ENCODE data around the gene HYAL2.
A peak's percentile ranks its signal among the peaks of the same experiment; 100 is the strongest.

The HYAL2 gene

GRCh38 chr3:50350527-50351322 is 28.2 kb upstream of the HYAL2 start, which contains the start of the genes CYB561D2 and NPRL2:
Gene CYB561D2 (plus strand): TSS chr3:50350862. CDS start chr3:50351434, 572 bp downstream.
Gene NPRL2 (minus strand): TSS chr3:50350775. CDS start chr3:50350652, 123 bp downstream.
- peak; percentile 93 for DNase-seq

DNA sequence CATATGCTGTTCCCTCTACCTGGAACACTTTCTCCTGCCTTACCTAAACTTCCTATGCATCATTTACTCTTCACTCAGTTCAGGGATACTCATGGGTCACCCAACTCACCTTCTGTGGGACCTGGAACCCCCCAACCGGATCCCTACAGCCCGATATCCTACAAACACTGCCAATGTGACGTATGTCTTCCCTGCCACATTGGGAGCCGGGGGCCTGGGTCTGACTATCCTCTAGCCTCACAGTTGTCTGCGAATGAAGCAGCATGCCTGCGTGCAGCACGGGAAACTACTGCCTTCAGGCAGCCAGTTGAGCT is 27.6 kb upstream of the HYAL2 start:
- DNase-seq = no peak

GRCh38 chr3:50347187-50347813 is 24.8 kb upstream of the HYAL2 start:
- peak; percentile 29 for DNase-seq

- no peak for DNase-seq
These were observed 23.2 kb upstream of the HYAL2 start, which contains the start of gene ZMYND10 for GRCh38 chr3:50345586-50346234. Gene ZMYND10 (minus strand): TSS chr3:50345732. CDS start chr3:50345579, 153 bp downstream.

GRCh38 chr3:50345008-50345407 is 22.5 kb upstream of the HYAL2 start:
- no peak for DNase-seq

DNA sequence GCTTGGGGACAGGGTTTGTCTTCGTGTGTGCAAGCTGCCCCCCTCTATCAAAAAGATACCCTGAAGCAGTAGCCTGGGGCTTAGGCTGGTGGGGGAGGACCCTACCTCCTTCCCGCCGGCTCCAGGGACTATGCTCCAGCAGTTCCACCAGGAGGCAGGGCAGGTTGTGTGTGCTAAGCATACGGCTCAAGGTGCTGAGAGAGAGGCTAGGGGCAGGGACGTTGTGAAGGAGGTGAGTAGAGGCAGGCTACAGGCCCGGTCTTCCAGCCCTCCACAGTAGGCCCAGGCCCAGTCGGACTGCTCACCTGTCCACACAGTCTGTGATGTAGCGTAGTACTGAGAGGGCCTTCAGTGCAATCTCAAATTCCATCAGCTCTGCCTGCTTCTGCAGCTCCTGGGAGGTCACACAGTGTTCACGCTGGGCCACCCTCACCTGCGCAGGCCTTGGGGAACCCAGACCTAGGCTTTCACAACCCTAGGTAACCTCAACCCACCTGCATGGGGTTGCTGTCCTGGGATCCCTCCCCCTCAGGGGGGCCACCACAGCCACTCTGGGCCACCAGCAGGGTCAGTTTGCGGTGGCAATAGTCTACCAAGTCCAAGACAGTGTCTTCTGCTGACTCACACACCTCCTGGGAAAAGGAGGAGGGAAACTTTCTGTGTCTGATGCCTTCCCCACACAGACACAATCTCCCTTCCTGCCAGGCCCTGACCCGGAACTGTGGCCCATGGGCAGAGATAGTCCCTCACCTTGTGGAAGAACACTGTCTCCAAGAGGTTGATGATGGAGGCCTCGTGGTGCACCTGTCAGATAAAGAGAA is 20.5 kb upstream of the HYAL2 start:
- no peak for DNase-seq

GRCh38 chr3:50341996-50342650 is 19.6 kb upstream of the HYAL2 start:
- no peak for DNase-seq

DNA sequence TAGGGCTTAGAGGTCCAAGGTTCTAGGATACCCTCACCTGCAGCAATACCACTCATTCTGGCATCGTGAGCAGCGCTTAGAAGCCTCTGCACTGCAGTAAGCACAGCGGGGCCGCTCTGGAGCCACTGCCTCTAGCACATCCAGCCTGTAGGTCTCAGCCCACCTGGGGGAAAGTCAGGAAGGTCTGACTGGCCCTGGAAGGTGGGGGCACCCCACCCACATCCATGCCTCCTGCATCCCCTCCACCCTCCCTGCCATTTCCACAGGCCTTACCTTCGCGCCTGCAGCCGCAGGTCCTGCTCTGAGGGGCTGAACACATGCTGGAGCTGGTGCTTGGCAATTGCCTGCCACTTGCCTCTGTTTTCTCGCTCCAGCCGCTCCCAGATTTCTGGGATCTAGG is 19.0 kb upstream of the HYAL2 start:
- DNase-seq = no peak

DNA sequence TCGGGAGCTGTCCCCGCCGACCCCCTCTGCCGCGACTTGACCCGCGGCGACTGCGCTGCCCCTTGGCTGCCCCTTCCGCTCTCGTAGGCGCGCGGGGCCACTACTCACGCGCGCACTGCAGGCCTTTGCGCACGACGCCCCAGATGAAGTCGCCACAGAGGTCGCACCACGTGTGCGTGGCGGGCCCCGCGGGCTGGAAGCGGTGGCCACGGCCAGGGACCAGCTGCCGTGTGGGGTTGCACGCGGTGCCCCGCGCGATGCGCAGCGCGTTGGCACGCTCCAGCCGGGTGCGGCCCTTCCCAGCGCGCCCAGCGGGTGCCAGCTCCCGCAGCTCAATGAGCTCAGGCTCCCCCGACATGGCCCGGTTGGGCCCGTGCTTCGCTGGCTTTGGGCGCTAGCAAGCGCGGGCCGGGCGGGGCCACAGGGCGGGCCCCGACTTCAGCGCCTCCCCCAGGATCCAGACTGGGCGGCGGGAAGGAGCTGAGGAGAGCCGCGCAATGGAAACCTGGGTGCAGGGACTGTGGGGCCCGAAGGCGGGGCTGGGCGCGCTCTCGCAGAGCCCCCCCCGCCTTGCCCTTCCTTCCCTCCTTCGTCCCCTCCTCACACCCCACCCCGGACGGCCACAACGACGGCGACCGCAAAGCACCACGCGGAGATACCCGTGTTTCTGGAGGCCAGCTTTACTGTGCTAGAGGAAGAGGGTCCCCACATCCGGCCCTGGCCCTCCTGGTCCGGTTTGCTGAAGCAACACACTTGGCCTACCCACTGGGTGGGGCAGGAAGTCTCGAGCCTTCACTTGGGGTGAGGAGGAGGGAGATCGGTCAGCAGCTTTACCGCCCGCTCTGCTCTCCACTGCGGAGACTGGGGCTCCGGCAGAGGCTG is 18.1 kb upstream of the HYAL2 start, which contains the start of gene RASSF1:
TSS of gene RASSF1 (minus strand) at position 389 of the 882 bp plus-strand sequence. CDS start at position 358, 31 bp downstream.
- DNase-seq = peak; percentile 85

GRCh38 chr3:50340147-50340447 is 17.6 kb upstream of the HYAL2 start:
- no peak for DNase-seq

DNA sequence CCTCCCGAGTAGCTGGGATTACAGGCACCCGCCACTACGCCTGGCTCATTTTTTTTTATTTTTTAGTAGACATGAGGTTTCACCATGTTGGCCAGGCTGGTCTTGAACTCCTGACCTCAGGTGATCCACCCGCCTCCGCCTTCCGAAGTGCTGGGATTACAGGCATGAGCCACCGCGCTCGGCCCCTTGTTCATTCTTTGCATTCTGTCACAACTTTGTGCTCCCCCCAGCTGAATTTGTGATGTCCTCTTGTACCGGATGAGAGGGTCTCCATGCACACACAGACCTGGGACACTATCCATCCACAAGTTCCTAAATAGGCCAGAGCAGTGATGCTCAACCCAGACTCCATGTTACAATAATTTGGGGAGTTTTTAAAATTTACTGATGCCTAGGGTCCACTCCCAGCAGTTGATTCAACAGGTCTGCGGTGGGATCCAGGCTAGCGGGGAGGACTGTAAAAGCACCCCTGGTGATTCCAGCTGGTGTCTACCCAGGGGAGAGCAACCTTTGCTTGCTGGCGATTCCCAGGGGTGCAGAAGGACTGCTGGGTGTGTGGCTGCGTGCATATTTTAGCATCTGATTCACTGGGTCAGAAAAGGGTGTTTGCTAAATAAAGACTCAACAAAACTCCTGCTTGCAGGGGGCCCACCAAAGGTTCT is 17.1 kb upstream of the HYAL2 start:
- DNase-seq = no peak

GRCh38 chr3:50338965-50339364 is 16.4 kb upstream of the HYAL2 start:
- no peak for DNase-seq

DNA sequence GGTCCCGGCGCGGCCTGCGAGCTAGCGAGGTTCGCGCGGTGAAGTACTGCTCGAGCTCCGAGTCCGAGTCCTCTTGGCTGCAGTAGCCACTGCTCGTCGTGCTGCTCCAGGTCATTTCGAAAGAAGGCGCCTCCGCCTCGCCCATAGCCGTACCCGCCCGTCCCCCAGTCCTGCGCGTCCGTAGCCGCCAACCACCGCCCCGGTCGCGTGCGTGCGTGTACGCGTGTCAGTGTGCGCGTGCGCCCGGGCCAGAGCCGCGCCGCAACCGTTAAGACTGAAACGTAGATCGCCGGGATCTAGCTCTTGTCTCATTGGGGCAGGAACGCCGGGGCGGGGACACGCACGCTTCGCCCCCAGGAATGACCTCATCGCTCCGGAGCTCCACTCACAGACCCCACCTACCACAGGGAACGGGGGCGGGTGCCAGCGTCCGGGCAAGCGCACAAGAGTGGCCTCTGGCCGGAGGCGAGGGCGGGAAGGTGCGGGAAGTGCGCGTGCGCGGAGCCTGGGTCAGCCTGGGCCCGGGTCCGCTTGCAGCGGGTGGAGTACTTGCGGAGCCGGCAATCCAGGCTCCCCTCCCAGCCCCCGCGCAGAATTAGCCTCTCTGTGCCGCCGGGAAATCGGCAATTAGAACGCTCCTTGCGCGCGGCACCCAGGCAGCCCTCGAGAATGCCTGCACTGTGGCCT is 14.8 kb upstream of the HYAL2 start:
- DNase-seq = peak; percentile 93

DNA sequence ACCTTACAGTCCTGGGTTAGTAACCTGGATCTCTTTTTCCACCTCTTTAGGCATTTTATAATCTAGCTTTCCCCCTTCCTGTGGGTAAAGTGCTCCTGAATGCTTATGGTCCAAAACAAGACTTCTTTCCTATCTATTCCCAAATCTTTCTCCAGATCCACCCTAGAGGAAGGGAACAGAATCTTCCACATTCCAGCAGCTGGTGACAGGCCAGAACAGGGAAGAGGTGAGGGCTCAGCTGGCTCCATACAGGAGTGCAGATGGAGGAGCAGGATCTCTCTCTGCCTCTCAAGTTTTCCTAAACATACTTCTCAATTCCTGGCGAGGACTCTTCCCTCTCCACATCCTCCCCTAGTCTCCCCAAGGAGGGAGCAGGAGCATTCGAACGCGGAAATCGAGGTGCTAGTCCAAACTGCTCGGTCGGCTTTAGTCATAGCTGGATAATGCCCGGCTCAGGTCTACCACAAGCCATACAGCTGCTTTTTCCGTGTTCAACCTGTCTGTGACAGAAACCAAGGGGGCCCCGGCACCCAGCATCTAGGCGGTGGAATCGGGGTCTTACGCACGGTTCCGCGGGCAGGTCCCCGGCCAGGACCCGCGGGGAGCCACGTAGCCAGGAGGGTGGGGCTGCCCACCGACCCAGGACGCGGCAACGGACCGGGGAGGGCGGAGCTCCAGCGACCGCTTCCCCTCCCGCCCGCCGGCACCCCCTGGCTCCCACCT is 14.1 kb upstream of the HYAL2 start:
- no peak for DNase-seq

- DNase-seq = no peak
These were observed 12.0 kb upstream of the HYAL2 start for GRCh38 chr3:50334339-50335075.

DNA sequence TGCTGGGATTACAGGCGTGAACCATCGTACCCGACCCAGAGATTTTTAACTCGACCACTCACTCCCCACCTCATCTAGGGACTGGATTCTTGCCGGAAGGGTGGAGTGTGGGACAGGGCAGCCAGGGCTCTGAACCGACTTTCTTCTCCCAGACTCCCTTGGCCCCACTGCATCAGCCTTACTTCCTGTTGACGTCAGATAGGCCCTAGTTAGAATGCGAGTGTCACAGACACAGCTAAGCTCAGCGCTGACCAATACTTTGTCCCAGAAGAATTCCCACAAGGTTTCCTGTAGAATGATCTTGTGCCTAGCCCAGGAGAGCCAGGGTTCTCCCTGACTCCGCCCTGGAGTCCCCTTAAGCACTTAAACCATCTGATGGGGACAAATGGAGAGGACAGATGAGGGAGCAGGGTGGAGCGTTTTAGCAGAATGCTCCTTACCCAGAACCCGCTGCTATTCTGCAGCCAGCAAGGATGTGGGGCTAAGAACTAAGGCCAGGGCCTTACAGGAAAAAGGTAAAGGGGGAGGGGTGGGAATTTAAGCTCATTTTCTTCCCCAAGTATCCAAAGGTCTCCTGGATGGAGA is 11.3 kb upstream of the HYAL2 start:
- no peak for DNase-seq

DNA sequence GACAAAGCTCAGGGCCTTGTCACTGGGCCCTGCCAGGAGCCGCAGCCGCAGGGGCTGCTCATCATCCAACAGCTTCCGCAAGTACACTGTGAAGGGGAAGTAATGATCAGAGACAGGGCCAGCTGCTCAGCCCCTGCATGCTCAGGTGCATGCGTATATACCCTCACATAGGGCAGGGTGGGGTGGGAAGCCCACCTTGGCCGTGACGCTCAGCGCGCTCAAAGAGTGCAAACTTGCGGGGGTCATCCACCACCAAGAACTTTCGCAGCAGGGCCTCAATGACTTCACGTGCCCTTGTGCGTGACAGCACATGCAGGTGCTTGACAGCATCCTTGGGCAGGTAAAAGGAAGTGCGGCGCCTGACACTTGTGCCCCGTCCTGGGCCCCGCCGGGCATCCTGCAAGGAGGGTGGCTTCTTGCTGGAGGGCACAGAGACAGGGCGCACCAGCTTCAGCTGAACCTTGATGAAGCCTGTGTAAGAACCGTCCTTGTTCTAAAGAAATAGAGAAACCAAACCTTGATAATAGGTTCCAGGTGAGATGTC is 8.9 kb upstream of the HYAL2 start:
- no peak for DNase-seq

DNA sequence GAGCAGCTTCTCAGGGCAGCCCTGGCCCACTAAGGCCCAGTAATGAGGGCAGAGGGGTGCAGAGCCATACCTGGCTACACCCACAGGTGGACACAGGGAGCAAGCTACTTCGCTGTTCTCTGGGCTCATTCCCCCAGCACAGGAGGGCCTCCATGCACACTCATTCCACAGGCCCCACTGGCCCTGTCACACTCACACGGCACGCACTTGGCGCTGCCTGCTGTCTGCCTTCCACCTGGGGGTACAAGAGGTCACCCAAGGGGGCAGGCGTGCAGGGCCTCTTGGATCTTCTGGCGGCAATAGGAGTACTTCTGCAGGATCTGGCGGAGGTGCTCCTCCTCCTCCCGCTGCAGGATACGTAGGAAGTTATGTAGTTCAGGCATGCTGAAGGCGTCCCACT is 7.8 kb upstream of the HYAL2 start:
- DNase-seq = no peak

Data from KG1 (cell line).